ENCODE results near the gene MAGI1.

DNA sequence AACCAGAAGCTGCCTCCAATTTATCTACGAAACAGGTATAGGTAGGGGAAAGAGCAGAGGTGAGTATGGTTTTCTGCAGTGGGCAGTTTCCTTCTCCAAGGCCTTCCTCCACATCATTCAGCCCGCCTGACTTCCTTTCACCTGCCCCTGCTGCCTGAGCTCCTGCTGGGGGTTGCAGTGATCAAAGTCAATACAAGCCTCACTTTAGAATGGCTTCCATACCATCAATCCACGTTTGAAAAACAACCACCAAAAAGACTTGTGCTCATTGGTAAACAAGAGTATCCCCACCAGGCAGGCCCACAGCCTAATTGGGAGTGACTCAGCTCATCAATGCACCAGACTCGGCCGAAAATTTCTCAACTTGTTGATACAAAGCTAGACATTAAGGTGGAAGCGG lies 159.9 kb downstream of the MAGI1 start:
- TF ChIP-seq GATA2 (IDR thresholded peaks at IDR 0.05; ENCODE audit: low read depth, low read length): no peak
- TF ChIP-seq GATA3 (IDR thresholded peaks at IDR 0.05; ENCODE audit: low read depth, low read length): no peak

Data from SH-SY5Y (cell line).